A673 (cell line): ENCODE data around the gene UBA5. TPM values are rescaled to one million over a fixed set of nuclear protein-coding genes. Genes with fewer than 3 reads are reported as not detected.

Source experiments
- BruUV-seq: library from RNA; stranded (reverse); fragments of 400-500 nt; replicated peaks from 2 replicates; lab custom pipeline; 2021; lab: Mats Ljungman, UMichigan
- CTCF ChIA-PET: fragments of 300-600 bp; sonication (Branson Sonifier 250); formaldehyde crosslinking; loops from one replicate; lab custom pipeline; 2022; ENCODE audit warnings: antibody characterized with exemption; lab: Charles Lee
- POLR2A ChIA-PET: fragments of 300-600 bp; sonication (Branson Sonifier 250); formaldehyde crosslinking; loops from one replicate; lab custom pipeline; 2022; ENCODE audit warnings: antibody characterized with exemption; ENCODE audit not compliant: low non-redundant PET; lab: Charles Lee
- DNase-seq: peaks from one replicate; pipeline ENCODE4 v3.0.0-alpha.2; 2015; ENCODE audit warnings: low spot score
- H3K27ac ChIP-seq: fragments of 200-600 bp; sonication (generic); 2 replicates; pipeline ENCODE4 v1.5.1; 2016; ENCODE audit warnings: mixed run types, low read depth, mild to moderate bottlenecking, mixed read lengths, antibody characterized with exemption, low read length; ENCODE audit not compliant: poor library complexity, severe bottlenecking
- H3K27me3 ChIP-seq: fragments of 200-600 bp; sonication (generic); replicated peaks from 2 replicates; pipeline ENCODE4 v1.6.1; 2017; ENCODE audit warnings: mixed run types, low read depth, mild to moderate bottlenecking, mixed read lengths, antibody characterized with exemption, low read length; ENCODE audit not compliant: insufficient read depth, poor library complexity
- H3K36me3 ChIP-seq: fragments of 200-600 bp; sonication (generic); 2 replicates; pipeline ENCODE4 v1.6.1; 2016; ENCODE audit warnings: mixed run types, mild to moderate bottlenecking, mixed read lengths, antibody characterized with exemption, low read length; ENCODE audit not compliant: insufficient read depth, poor library complexity, severe bottlenecking
- H3K4me1 ChIP-seq: fragments of 200-600 bp; sonication (generic); 2 replicates; pipeline ENCODE4 v1.6.1; 2017; ENCODE audit warnings: mixed run types, mild to moderate bottlenecking, mixed read lengths, antibody characterized with exemption, low read length; ENCODE audit not compliant: insufficient read depth, poor library complexity, severe bottlenecking
- H3K4me3 ChIP-seq: fragments of 200-600 bp; sonication (generic); 2 replicates; pipeline ENCODE4 v1.5.1; 2016; ENCODE audit warnings: low read depth, mixed run types, mild to moderate bottlenecking, mixed read lengths, low read length; ENCODE audit not compliant: poor library complexity, severe bottlenecking
- H3K9me3 ChIP-seq: fragments of 200-600 bp; sonication (generic); 2 replicates; pipeline ENCODE4 v1.6.1; 2016; ENCODE audit warnings: mixed run types, low read depth, mild to moderate bottlenecking, mixed read lengths, antibody characterized with exemption, low read length; ENCODE audit not compliant: poor library complexity, severe bottlenecking
- CTCF ChIP-seq: fragments of 300-800, 200-600 bp; sonication (generic); conservative IDR thresholded peaks from 2 replicates; pipeline ENCODE4 v1.5.1; 2017; ENCODE audit warnings: low read depth, mild to moderate bottlenecking, antibody characterized with exemption, low read length, moderate library complexity, mixed read lengths
- EZH2 ChIP-seq: fragments of 200-600 bp; sonication (generic); IDR thresholded peaks from 2 replicates; pipeline ENCODE4 v1.6.1; 2017; ENCODE audit warnings: borderline replicate concordance, low read depth, mild to moderate bottlenecking, mixed read lengths, antibody characterized with exemption, low read length; ENCODE audit not compliant: poor library complexity, severe bottlenecking
- intact Hi-C: fragments of 100-400 bp; cut with micrococcal nuclease; formaldehyde crosslinking; loops from one replicate; pipeline ENCODE4 v1.10.0; 2022; ENCODE audit not compliant: unreplicated experiment
- total RNA-seq: library from RNA; stranded (reverse); gene quantifications from 2 replicates; pipeline ENCODE4 v1.2.3, GENCODE V29; 2021

UBA5 gene
- total RNA-seq, 1 experiment from 2014 or later = 50.0 TPM

GRCh38 chr3:132655471-132655870 is 4.7 kb upstream of the UBA5 start:
- no peak for DNase-seq
- Histone ChIP-seq H3K36me3 (no peaks in the 10 kb centered on the region), H3K27ac (no peak overlapping the region), H3K4me1 (no peaks in the 10 kb centered on the region), H3K4me3 (no peak overlapping the region), H3K9me3 (no peaks in the 10 kb centered on the region), H3K27me3 (no peaks in the 10 kb centered on the region)
- ChIA-PET CTCF (no interaction called here), POLR2A (no interaction called here)
- intact Hi-C loops = no loop called here
- no TSS peak for BruUV-seq
- TF ChIP-seq EZH2 (no peak), CTCF (no peak)

- no TSS peak for BruUV-seq
- ChIA-PET POLR2A (no interaction called here), CTCF (interaction anchor here (0.9 to 1.8 kb wide), 2 partner anchors 16 to 65 kb away, joined by 3 to 4 read pairs; no protein-coding TSS in a partner anchor)
- no peaks in the 10 kb centered on the region for H3K27me3 ChIP-seq
- DNase-seq = no peak
- H3K9me3 ChIP-seq = no peaks in the 10 kb centered on the region
- H3K36me3 ChIP-seq = no peaks in the 10 kb centered on the region
- intact Hi-C loops = no loop called here
- H3K27ac ChIP-seq = no peak overlapping the region
- peak overlapping the region; percentile 87 for H3K4me3 ChIP-seq
- H3K4me1 ChIP-seq = peaks cover 10% of the 10 kb centered on the region
- TF ChIP-seq EZH2 = no peak
- TF ChIP-seq CTCF = no peak
Measured at GRCh38 chr3:132657869-132658747, 2.0 kb upstream of the UBA5 start.

- peaks cover 10% of the 10 kb centered on the region for H3K4me1 ChIP-seq
- no peak overlapping the region for H3K27ac ChIP-seq
- H3K36me3 ChIP-seq = no peaks in the 10 kb centered on the region
- CTCF ChIA-PET = interaction anchor here (0.9 to 1.8 kb wide), 2 partner anchors 17 to 64 kb away, joined by 3 to 4 read pairs; no protein-coding TSS in a partner anchor
- DNase-seq = no peak
- POLR2A ChIA-PET = no interaction called here
- BruUV-seq = no TSS peak
- H3K9me3 ChIP-seq = no peaks in the 10 kb centered on the region
- intact Hi-C loops = no loop called here
- H3K4me3 ChIP-seq = peak overlapping the region; percentile 87
- H3K27me3 ChIP-seq = no peaks in the 10 kb centered on the region
- TF ChIP-seq EZH2 (no peak), CTCF (no peak)
Measured at GRCh38 chr3:132659000-132659364, 1.1 kb upstream of the UBA5 start.
